Measurements from ENCODE around the gene SMIM41. TPM values are rescaled to one million over a fixed set of nuclear protein-coding genes. Genes with fewer than 3 reads are reported as not detected.

Gene SMIM41
- polyA plus RNA-seq, 3 donors = not detected

- Histone ChIP-seq H4K20me1 (ENCODE audit: insufficient read depth, low read length) (peaks cover 53% of the 10 kb centered on the region), H3K27me3 (ENCODE audit: control insufficient read depth in 2 of 2, insufficient read depth in 2 of 2, low read length in 2 of 2) (no peaks in the 10 kb centered on the region), H3K27ac (ENCODE audit: low read depth in 1 of 2, low read length in 2 of 2) (no peak overlapping the region), H3K4me1 (ENCODE audit: control insufficient read depth in 1 of 2, insufficient read depth in 2 of 2, low read length in 2 of 2) (peaks cover 14 to 15% of the 10 kb centered on the region in 2 donors), H3K9ac (ENCODE audit: insufficient read depth, low read length, poor library complexity, severe bottlenecking) (no peak overlapping the region), H3K36me3 (replicated peaks in 1 of 2; ENCODE audit: control insufficient read depth in 1 of 2, insufficient read depth in 2 of 2, low read length in 2 of 2) (peaks cover 64 to 77% of the 10 kb centered on the region in 2 donors), H3K9me3 (replicated peaks in 1 of 2; ENCODE audit: control insufficient read depth in 1 of 2, insufficient read depth in 1 of 2, low read length in 2 of 2) (no peaks in the 10 kb centered on the region), H3K4me2 (replicated peaks; ENCODE audit: extremely low read depth, low read length, poor library complexity, severe bottlenecking) (no peak overlapping the region), H3K79me2 (ENCODE audit: insufficient read depth, low read length) (peaks cover 43% of the 10 kb centered on the region), H3K4me3 (replicated peaks in 1 of 3; ENCODE audit: low read depth in 2 of 3, low read length in 3 of 3) (no peak overlapping the region), H2AFZ (ENCODE audit: insufficient read depth, low read depth, low read length, poor library complexity, severe bottlenecking) (no peak overlapping the region)
- no peak for DNase-seq
- Mint-ChIP-seq H3K4me3 (no peak overlapping the region), H3K27me3 (ENCODE audit: low read depth in 3 of 3) (no peaks in the 10 kb centered on the region), H3K4me1 (peaks cover 28% of the 10 kb centered on the region), H3K9me3 (no peaks in the 10 kb centered on the region), H3K36me3 (peaks cover 70 to 73% of the 10 kb centered on the region in 2 donors), H3K27ac (peak overlapping the region in 2 of 7 donors; percentile 27 to 61)
- intact Hi-C loops (cut with micrococcal nuclease) = no loop called here
- TF ChIP-seq, protein P1, sequence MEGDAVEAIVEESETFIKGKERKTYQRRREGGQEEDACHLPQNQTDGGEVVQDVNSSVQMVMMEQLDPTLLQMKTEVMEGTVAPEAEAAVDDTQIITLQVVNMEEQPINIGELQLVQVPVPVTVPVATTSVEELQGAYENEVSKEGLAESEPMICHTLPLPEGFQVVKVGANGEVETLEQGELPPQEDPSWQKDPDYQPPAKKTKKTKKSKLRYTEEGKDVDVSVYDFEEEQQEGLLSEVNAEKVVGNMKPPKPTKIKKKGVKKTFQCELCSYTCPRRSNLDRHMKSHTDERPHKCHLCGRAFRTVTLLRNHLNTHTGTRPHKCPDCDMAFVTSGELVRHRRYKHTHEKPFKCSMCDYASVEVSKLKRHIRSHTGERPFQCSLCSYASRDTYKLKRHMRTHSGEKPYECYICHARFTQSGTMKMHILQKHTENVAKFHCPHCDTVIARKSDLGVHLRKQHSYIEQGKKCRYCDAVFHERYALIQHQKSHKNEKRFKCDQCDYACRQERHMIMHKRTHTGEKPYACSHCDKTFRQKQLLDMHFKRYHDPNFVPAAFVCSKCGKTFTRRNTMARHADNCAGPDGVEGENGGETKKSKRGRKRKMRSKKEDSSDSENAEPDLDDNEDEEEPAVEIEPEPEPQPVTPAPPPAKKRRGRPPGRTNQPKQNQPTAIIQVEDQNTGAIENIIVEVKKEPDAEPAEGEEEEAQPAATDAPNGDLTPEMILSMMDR (IDR thresholded peaks at IDR 0.05) = no peak
- 96% methylated on average over 3 of the region's 3 CpGs for WGBS (ENCODE audit: insufficient coverage)
Observed at GRCh38 chr12:52074971-52075724, 4.4 kb upstream of the SMIM41 start.

DNA sequence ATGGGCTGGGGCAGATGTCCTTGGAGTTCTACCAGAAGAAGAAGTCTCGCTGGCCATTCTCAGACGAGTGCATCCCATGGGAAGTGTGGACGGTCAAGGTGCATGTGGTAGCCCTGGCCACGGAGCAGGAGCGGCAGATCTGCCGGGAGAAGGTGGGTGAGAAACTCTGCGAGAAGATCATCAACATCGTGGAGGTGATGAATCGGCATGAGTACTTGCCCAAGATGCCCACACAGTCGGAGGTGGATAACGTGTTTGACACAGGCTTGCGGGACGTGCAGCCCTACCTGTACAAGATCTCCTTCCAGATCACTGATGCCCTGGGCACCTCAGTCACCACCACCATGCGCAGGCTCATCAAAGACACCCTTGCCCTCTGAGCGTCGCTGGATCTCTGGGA lies 2.7 kb upstream of the SMIM41 start:
- Histone ChIP-seq H3K4me3 (replicated peaks in 1 of 3; ENCODE audit: low read depth in 2 of 3, low read length in 3 of 3) (no peak overlapping the region), H3K4me2 (replicated peaks; ENCODE audit: extremely low read depth, low read length, poor library complexity, severe bottlenecking) (no peak overlapping the region), H3K9ac (ENCODE audit: insufficient read depth, low read length, poor library complexity, severe bottlenecking) (no peak overlapping the region), H4K20me1 (ENCODE audit: insufficient read depth, low read length) (peaks cover 53% of the 10 kb centered on the region), H3K4me1 (ENCODE audit: control insufficient read depth in 1 of 2, insufficient read depth in 2 of 2, low read length in 2 of 2) (peaks cover 7 to 11% of the 10 kb centered on the region in 2 donors), H3K36me3 (replicated peaks in 1 of 2; ENCODE audit: control insufficient read depth in 1 of 2, insufficient read depth in 2 of 2, low read length in 2 of 2) (peaks cover 64 to 76% of the 10 kb centered on the region in 2 donors), H2AFZ (ENCODE audit: insufficient read depth, low read depth, low read length, poor library complexity, severe bottlenecking) (no peak overlapping the region), H3K27ac (ENCODE audit: low read depth in 1 of 2, low read length in 2 of 2) (no peak overlapping the region), H3K9me3 (replicated peaks in 1 of 2; ENCODE audit: control insufficient read depth in 1 of 2, insufficient read depth in 1 of 2, low read length in 2 of 2) (no peaks in the 10 kb centered on the region), H3K79me2 (ENCODE audit: insufficient read depth, low read length) (peaks cover 26% of the 10 kb centered on the region), H3K27me3 (ENCODE audit: control insufficient read depth in 2 of 2, insufficient read depth in 2 of 2, low read length in 2 of 2) (no peaks in the 10 kb centered on the region)
- peak overlapping the region in 1 of 7 donors; percentile 4 for H3K27ac Mint-ChIP-seq
- H3K36me3 Mint-ChIP-seq = peaks cover 70 to 73% of the 10 kb centered on the region in 2 donors
- intact Hi-C loops (cut with micrococcal nuclease) = no loop called here
- no peak overlapping the region for H3K4me3 Mint-ChIP-seq
- DNase-seq = no peak
- TF ChIP-seq, protein P1 (IDR thresholded peaks at IDR 0.05) = no peak
- H3K4me1 Mint-ChIP-seq = peaks cover 22% of the 10 kb centered on the region
- 98% methylated on average over 15 of the region's 16 CpGs for WGBS (ENCODE audit: insufficient coverage)
- no peaks in the 10 kb centered on the region for H3K27me3 Mint-ChIP-seq (ENCODE audit: low read depth in 3 of 3)
- H3K9me3 Mint-ChIP-seq = no peaks in the 10 kb centered on the region

Measured in CD14-positive monocyte (primary cell).